HG02973 (cell line): Measurements from ENCODE around the gene PTPN11.
"Not testable (repeated sequence)": the region's sequence is repeated elsewhere in the genome, so short reads cannot be mapped to it uniquely, and the experiment has no call there.

Experiments
- ATAC-seq: cut with Tn5 transposase; IDR thresholded peaks from one replicate; pipeline ENCODE4 v1.9.1; 2021; ENCODE audit warnings: moderate library complexity; ENCODE audit not compliant: unreplicated experiment

PTPN11 gene

GRCh38 chr12:112447106-112447505 lies 28.4 kb downstream of the PTPN11 start:
- no peak for ATAC-seq

GRCh38 chr12:112448165-112448564 lies 29.4 kb downstream of the PTPN11 start:
- not testable (repeated sequence) for ATAC-seq

- ATAC-seq = no peak
Measured at GRCh38 chr12:112450725-112451124, 32.0 kb downstream of the PTPN11 start.

- ATAC-seq = no peak
Measured at GRCh38 chr12:112456029-112456428, 37.3 kb downstream of the PTPN11 start.

GRCh38 chr12:112457142-112457541 lies 38.4 kb downstream of the PTPN11 start:
- not testable (repeated sequence) for ATAC-seq

GRCh38 chr12:112458330-112458729 lies 39.6 kb downstream of the PTPN11 start:
- no peak for ATAC-seq

- ATAC-seq = no peak
Measured at GRCh38 chr12:112458751-112459150, 40.0 kb downstream of the PTPN11 start.

GRCh38 chr12:112463478-112463877 lies 44.7 kb downstream of the PTPN11 start:
- no peak for ATAC-seq

GRCh38 chr12:112464605-112465004 lies 45.9 kb downstream of the PTPN11 start:
- no peak for ATAC-seq

- no peak for ATAC-seq
Measured at GRCh38 chr12:112466011-112466422, 47.3 kb downstream of the PTPN11 start.

- ATAC-seq = no peak
Measured at GRCh38 chr12:112466835-112467234, 48.1 kb downstream of the PTPN11 start.

- ATAC-seq = no peak
Measured at GRCh38 chr12:112468046-112468445, 49.3 kb downstream of the PTPN11 start.

- ATAC-seq = no peak
Measured at GRCh38 chr12:112473056-112473455, 54.3 kb downstream of the PTPN11 start.

- no peak for ATAC-seq
Measured at GRCh38 chr12:112479413-112479812, 60.7 kb downstream of the PTPN11 start.

GRCh38 chr12:112480931-112481330 lies 62.2 kb downstream of the PTPN11 start:
- no peak for ATAC-seq

- ATAC-seq = no peak
Measured at GRCh38 chr12:112482733-112483132, 64.0 kb downstream of the PTPN11 start.

GRCh38 chr12:112486361-112486760 lies 67.6 kb downstream of the PTPN11 start:
- ATAC-seq = no peak

- no peak for ATAC-seq
Measured at GRCh38 chr12:112488257-112488876, 69.6 kb downstream of the PTPN11 start.

GRCh38 chr12:112489456-112489855 lies 70.7 kb downstream of the PTPN11 start:
- no peak for ATAC-seq

- peak; percentile 75 for ATAC-seq
Measured at GRCh38 chr12:112496496-112496895, 77.7 kb downstream of the PTPN11 start.

GRCh38 chr12:112498580-112498979 lies 79.8 kb downstream of the PTPN11 start:
- no peak for ATAC-seq

- no peak for ATAC-seq
Measured at GRCh38 chr12:112503512-112503911, 84.8 kb downstream of the PTPN11 start.

- ATAC-seq = no peak
Measured at GRCh38 chr12:112506513-112507166, 87.9 kb downstream of the PTPN11 start.
